Measurements from ENCODE around the gene KRIT1. TPM values are rescaled to one million over a fixed set of nuclear protein-coding genes. Genes with fewer than 3 reads are reported as not detected.

Gene KRIT1
- total RNA-seq, 2 donors from 2014 or later: 83.1 to 98.8 TPM

DNA sequence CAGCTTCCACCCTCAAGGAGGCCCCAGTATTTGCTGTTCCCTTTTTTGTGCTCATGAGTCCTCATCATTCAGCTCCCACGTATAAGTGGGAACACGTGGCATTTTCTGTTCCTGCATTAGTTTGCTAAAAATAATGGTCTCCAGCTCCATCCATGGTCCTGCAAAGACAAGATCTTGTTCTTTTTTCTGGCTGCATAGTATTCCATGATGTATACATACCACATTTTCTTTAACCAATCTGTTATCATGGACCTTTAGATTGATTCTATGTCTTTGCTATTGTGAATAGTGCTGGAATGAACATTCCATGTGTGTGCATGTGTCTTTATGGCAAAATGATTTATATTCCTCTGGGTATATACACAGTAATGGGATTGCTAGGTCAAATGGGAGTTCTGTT lies 17.0 kb downstream of the KRIT1 start:
- no peak for TF ChIP-seq CTCF (IDR thresholded peaks at IDR 0.05)
- no peak overlapping the region for H3K4me3 ChIP-seq
- no peaks in the 10 kb centered on the region for H3K27me3 ChIP-seq (replicated peaks; ENCODE audit: insufficient read depth)
- H3K36me3 ChIP-seq: peaks cover 44% of the 10 kb centered on the region
- no peak overlapping the region for H3K27ac ChIP-seq
- ATAC-seq (ENCODE audit: insufficient number of reproducible peaks, low FRiP score, low read depth): no peak
- no peaks in the 10 kb centered on the region for H3K9me3 ChIP-seq
- H3K4me1 ChIP-seq (ENCODE audit: control insufficient read depth in 1 of 2, low read depth in 2 of 2): no peaks in the 10 kb centered on the region
- DNase-seq (ENCODE audit: low spot score): no peak

GRCh38 chr7:92228100-92228499 lies 17.6 kb downstream of the KRIT1 start:
- TF ChIP-seq CTCF (IDR thresholded peaks at IDR 0.05): no peak

GRCh38 chr7:92226981-92227380 lies 18.7 kb downstream of the KRIT1 start:
- H3K27me3 ChIP-seq (replicated peaks; ENCODE audit: insufficient read depth): no peaks in the 10 kb centered on the region

More at GRCh38 chr7:92228100-92228499, 17.6 kb downstream of the KRIT1 start:
- Histone ChIP-seq H3K4me1 (ENCODE audit: control insufficient read depth in 1 of 2, low read depth in 2 of 2) (no peaks in the 10 kb centered on the region), H3K27me3 (replicated peaks; ENCODE audit: insufficient read depth) (no peaks in the 10 kb centered on the region), H3K9me3 (no peaks in the 10 kb centered on the region), H3K27ac (no peak overlapping the region), H3K36me3 (peaks cover 45% of the 10 kb centered on the region), H3K4me3 (no peak overlapping the region)
- no peak for DNase-seq (ENCODE audit: low spot score)
- ATAC-seq (ENCODE audit: insufficient number of reproducible peaks, low FRiP score, low read depth): no peak

DNA sequence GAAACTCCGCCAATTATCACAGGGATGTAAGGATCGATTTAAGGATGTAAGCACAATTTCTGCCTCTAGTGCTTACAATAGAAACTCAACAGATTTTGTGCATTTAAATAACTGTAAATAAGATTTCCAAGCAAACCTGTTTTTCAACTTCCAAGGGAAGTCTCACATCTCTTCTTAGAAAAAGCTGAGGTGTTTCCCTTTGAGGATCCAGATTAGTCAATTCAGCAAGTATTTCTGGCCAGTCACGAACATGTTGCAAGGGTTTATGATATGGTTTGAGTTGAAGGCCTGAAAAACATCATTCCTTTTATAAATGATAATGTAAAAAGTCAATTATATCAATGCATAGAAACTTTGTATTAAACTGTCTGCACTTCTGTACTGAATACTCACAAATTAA lies 23.9 kb downstream of the KRIT1 start:
- no peak for DNase-seq (ENCODE audit: low spot score)
- H3K9me3 ChIP-seq: no peaks in the 10 kb centered on the region
- H3K27ac ChIP-seq: no peak overlapping the region
- H3K27me3 ChIP-seq (replicated peaks; ENCODE audit: insufficient read depth): no peaks in the 10 kb centered on the region
- H3K4me3 ChIP-seq: no peak overlapping the region
- no peak for ATAC-seq (ENCODE audit: insufficient number of reproducible peaks, low FRiP score, low read depth)
- H3K4me1 ChIP-seq (ENCODE audit: control insufficient read depth in 1 of 2, low read depth in 2 of 2): no peaks in the 10 kb centered on the region
- TF ChIP-seq CTCF (IDR thresholded peaks at IDR 0.05): no peak
- peaks cover 42% of the 10 kb centered on the region for H3K36me3 ChIP-seq

More at GRCh38 chr7:92226981-92227380, 18.7 kb downstream of the KRIT1 start:
- no peaks in the 10 kb centered on the region for H3K4me1 ChIP-seq (ENCODE audit: control insufficient read depth in 1 of 2, low read depth in 2 of 2)
- no peak for TF ChIP-seq CTCF (IDR thresholded peaks at IDR 0.05)
- H3K27ac ChIP-seq: no peak overlapping the region
- ATAC-seq (ENCODE audit: insufficient number of reproducible peaks, low FRiP score, low read depth) (no peak), DNase-seq (ENCODE audit: low spot score) (no peak)
- H3K36me3 ChIP-seq: peaks cover 40% of the 10 kb centered on the region
- no peak overlapping the region for H3K4me3 ChIP-seq
- no peaks in the 10 kb centered on the region for H3K9me3 ChIP-seq

DNA sequence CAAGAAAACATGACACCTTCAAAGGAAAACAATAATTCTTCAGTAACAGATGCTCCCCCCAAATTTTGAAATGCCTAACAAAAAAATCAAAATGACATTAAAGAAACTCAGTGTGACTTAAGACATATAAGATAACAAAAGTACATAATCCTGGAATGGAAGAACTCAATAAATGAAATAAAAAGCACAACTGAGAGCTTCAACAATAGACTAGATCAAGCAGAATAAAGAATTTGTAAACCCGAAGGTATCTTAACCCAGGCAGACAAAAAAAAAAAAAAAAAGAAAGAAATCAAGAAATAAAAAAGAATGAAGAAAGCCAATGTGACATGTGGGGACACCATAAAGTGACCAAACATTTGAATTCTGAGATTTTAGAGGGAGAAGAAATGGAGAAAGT lies 39.0 kb downstream of the KRIT1 start:
- H3K36me3 ChIP-seq: peaks cover 53% of the 10 kb centered on the region
- no peaks in the 10 kb centered on the region for H3K27me3 ChIP-seq (replicated peaks; ENCODE audit: insufficient read depth)
- no peak overlapping the region for H3K4me3 ChIP-seq
- TF ChIP-seq CTCF (IDR thresholded peaks at IDR 0.05): no peak
- no peak overlapping the region for H3K27ac ChIP-seq
- ATAC-seq (ENCODE audit: insufficient number of reproducible peaks, low FRiP score, low read depth) (no peak), DNase-seq (ENCODE audit: low spot score) (no peak)
- no peaks in the 10 kb centered on the region for H3K4me1 ChIP-seq (ENCODE audit: control insufficient read depth in 1 of 2, low read depth in 2 of 2)
- H3K9me3 ChIP-seq: peaks cover 11% of the 10 kb centered on the region
